Stomach (tissue), 9 donors: ENCODE measurements around the gene KCNAB2. TPM values are rescaled to one million over a fixed set of nuclear protein-coding genes. Genes with fewer than 3 reads are reported as not detected.

ENCODE experiments used
- DNase-seq, 2 donors: peaks; one replicate each; pipeline versions ENCODE4 v3.0.0 to v3.0.0-alpha.2; 2013 to 2019
- H3K27ac ChIP-seq, 5 donors: fragments of 200-600 bp in 4 of 5; sonication (generic) in 4 of 5; one replicate each; pipeline ENCODE4 v1.5.1; 2013 to 2019; ENCODE audit warnings: mild to moderate bottlenecking in 1 of 5, moderate library complexity in 1 of 5
- H3K27me3 ChIP-seq, 3 donors: fragments of 200-600 bp; sonication (generic); one replicate each; pipeline ENCODE4 v1.5.1; 2017 to 2019; ENCODE audit warnings: mixed run types in 1 of 3
- H3K36me3 ChIP-seq, 4 donors: fragments of 200-600 bp; sonication (generic); 1 replicate in 3 of 4; 2 replicates in 1 of 4; pipeline ENCODE4 v1.5.1; 2016 to 2019
- H3K4me1 ChIP-seq, 4 donors: fragments of 200-600 bp; sonication (generic); one replicate each; pipeline ENCODE4 v1.5.1; 2016 to 2019
- H3K4me3 ChIP-seq, 4 donors: fragments of 200-600 bp; sonication (generic) in 3 of 4; one replicate each; pipeline ENCODE4 v1.5.1; 2016 to 2019; ENCODE audit warnings: mild to moderate bottlenecking in 1 of 4
- H3K9me3 ChIP-seq, 4 donors: fragments of 200-600 bp; sonication (generic); one replicate each; pipeline ENCODE4 v1.5.1; 2016 to 2019
- CTCF ChIP-seq, 7 experiments: fragments of 450-650 bp in 4 of 7; fragments of 200-600 bp in 3 of 7; sonication (generic) in 3 of 7; IDR thresholded peaks; one replicate each; pipeline ENCODE4 v1.5.1; 2016 to 2019; ENCODE audit warnings: antibody characterized with exemption in 7 of 7, control low read depth in 2 of 7, mild to moderate bottlenecking in 1 of 7
- EP300 ChIP-seq: sonication (generic); formaldehyde crosslinking; IDR thresholded peaks from one replicate; pipeline ENCODE4 v1.6.1; 2017; ENCODE audit warnings: antibody characterized with exemption
- POLR2A ChIP-seq, 4 donors: fragments of 450-650 bp; IDR thresholded peaks; one replicate each; pipeline ENCODE4 v1.6.1; 2016; ENCODE audit warnings: antibody characterized with exemption in 4 of 4, control low read depth in 2 of 4, mild to moderate bottlenecking in 1 of 4, moderate library complexity in 1 of 4
- POLR2AphosphoS5 ChIP-seq, 3 donors: sonication (generic); formaldehyde crosslinking; IDR thresholded peaks; one replicate each; pipeline ENCODE4 v1.6.1; 2016; ENCODE audit warnings: antibody characterized with exemption in 3 of 3
- WGBS, 5 donors: extraction: QIAGEN DNeasy Blood & Tissue Kit in 3 of 5; methylation state at CpG; one replicate each; pipeline versions ENCODE4 v1.1.5 to v1.1.7; 2013 to 2018; 5-methylcytosine and 5-hydroxymethylcytosine counted together
- intact Hi-C: fragments of 100-400 bp; cut with DNase I; formaldehyde crosslinking; loops from one replicate; pipeline ENCODE4 v1.15.1; 2023; ENCODE audit warnings: low total_unique reads
- polyA plus RNA-seq, 3 donors: library from polyadenylated mRNA; stranded (reverse); fragments of 200-250 nt; gene quantifications; one replicate each; pipeline ENCODE4 v1.2.3, GENCODE V29; 2013
- total RNA-seq, 5 donors: library from RNA; depleted of rRNA; stranded (reverse); fragments of >200 nt; gene quantifications; one replicate each; pipeline versions ENCODE4 v1.1.0 to v1.2.3, GENCODE V29; 2014 to 2016
- donor health status: healthy with polysubstance abuse.
- donor health status: Bipolar disorder and iron deficiency.
- donor health status: healthy.

The KCNAB2 gene
- total and polyA plus RNA-seq, 8 donors, result 0.29 to 39.1 (median 3.3) TPM

GRCh38 chr1:6007318-6008083, 38.2 kb upstream of the KCNAB2 start:
- intact Hi-C loops, result no loop called here
- Histone ChIP-seq H3K36me3 (no peaks in the 10 kb centered on the region), H3K4me3 (no peak overlapping the region), H3K4me1 (no peaks in the 10 kb centered on the region), H3K27me3 (peaks cover 0 to 28% (median 0%) of the 10 kb centered on the region in 3 donors), H3K27ac (no peak overlapping the region), H3K9me3 (no peaks in the 10 kb centered on the region)
- DNase-seq, result no peak
- TF ChIP-seq POLR2A (IDR thresholded peaks at IDR 0.05) (no peak), EP300 (no peak), POLR2AphosphoS5 (IDR thresholded peaks at IDR 0.05) (no peak), CTCF (IDR thresholded peaks at IDR 0.05) (no peak)
- 64 to 76% (median 69%) methylated on average over 22 to 25 of the region's 25 CpGs for WGBS, 5 donors

GRCh38 chr1:6008084-6008415, 37.6 kb upstream of the KCNAB2 start:
- TF ChIP-seq POLR2AphosphoS5 (IDR thresholded peaks at IDR 0.05), result no peak
- TF ChIP-seq EP300, result no peak
- no peak for TF ChIP-seq CTCF (IDR thresholded peaks at IDR 0.05)
- TF ChIP-seq POLR2A (IDR thresholded peaks at IDR 0.05), result no peak
- Histone ChIP-seq H3K36me3 (no peaks in the 10 kb centered on the region), H3K4me1 (no peaks in the 10 kb centered on the region), H3K9me3 (no peaks in the 10 kb centered on the region), H3K4me3 (no peak overlapping the region), H3K27ac (no peak overlapping the region), H3K27me3 (peaks cover 0 to 22% (median 0%) of the 10 kb centered on the region in 3 donors)
- DNase-seq, result no peak
- intact Hi-C loops, result no loop called here
- WGBS, 5 donors, result 80 to 90% (median 83%) methylated on average over 11 of the region's 11 CpGs

- no peaks in the 10 kb centered on the region for H3K36me3 ChIP-seq
- no peaks in the 10 kb centered on the region for H3K4me1 ChIP-seq
- H3K9me3 ChIP-seq, result no peaks in the 10 kb centered on the region
- TF ChIP-seq CTCF (IDR thresholded peaks at IDR 0.05) (no peak), EP300 (no peak), POLR2AphosphoS5 (IDR thresholded peaks at IDR 0.05) (no peak), POLR2A (IDR thresholded peaks at IDR 0.05) (no peak)
- intact Hi-C loops, result no loop called here
- H3K27me3 ChIP-seq, result peaks cover 0 to 16% (median 0%) of the 10 kb centered on the region in 3 donors
- no peak overlapping the region for H3K27ac ChIP-seq
- WGBS, 5 donors, result 71 to 80% (median 75%) methylated on average over 5 to 6 of the region's 6 CpGs
- no peak overlapping the region for H3K4me3 ChIP-seq
- DNase-seq, result no peak
These were observed 37.0 kb upstream of the KCNAB2 start for GRCh38 chr1:6008696-6009095.

GRCh38 chr1:6009120-6010040, 36.3 kb upstream of the KCNAB2 start:
- WGBS, 5 donors, result 73 to 80% (median 78%) methylated on average over 21 to 23 of the region's 23 CpGs
- DNase-seq, result no peak

More at GRCh38 chr1:6009120-6010040, 36.3 kb upstream of the KCNAB2 start:
- H3K4me1 ChIP-seq, result no peaks in the 10 kb centered on the region
- intact Hi-C loops, result no loop called here
- H3K9me3 ChIP-seq, result no peaks in the 10 kb centered on the region
- TF ChIP-seq POLR2A (IDR thresholded peaks at IDR 0.05) (no peak), POLR2AphosphoS5 (IDR thresholded peaks at IDR 0.05) (no peak)
- peaks cover 0 to 16% (median 0%) of the 10 kb centered on the region in 3 donors for H3K27me3 ChIP-seq
- H3K36me3 ChIP-seq, result peaks cover 0 to 3% (median 0%) of the 10 kb centered on the region in 4 donors
- no peak overlapping the region for H3K4me3 ChIP-seq
- no peak overlapping the region for H3K27ac ChIP-seq
